RWPE1 (cell line): ENCODE measurements around the gene ZNF281.

Experiments
- CTCF ChIA-PET: fragments of 350-600 bp; sonication (Branson Sonifier 250); formaldehyde crosslinking; extraction: SDS; loops from one replicate; lab custom pipeline; 2021; lab: Yijun Ruan, JAX
- POLR2A ChIA-PET: fragments of 400-600 bp; formaldehyde crosslinking; extraction: SDS; loops from one replicate; lab custom pipeline; 2020; ENCODE audit warnings: antibody characterized with exemption; ENCODE audit not compliant: low non-redundant PET; lab: Yijun Ruan, JAX
- DNase-seq: peaks from one replicate; pipeline ENCODE4 v3.0.0; 2012; ENCODE audit warnings: low spot score
- H3K27ac ChIP-seq: fragments of 450-650 bp; 2 replicates; pipeline ENCODE4 v1.5.1; 2017
- CTCF ChIP-seq: fragments of 450-650 bp; conservative IDR thresholded peaks from 2 replicates; pipeline ENCODE4 v1.5.1; 2017; ENCODE audit warnings: low read depth, mild to moderate bottlenecking

Gene ZNF281

DNA sequence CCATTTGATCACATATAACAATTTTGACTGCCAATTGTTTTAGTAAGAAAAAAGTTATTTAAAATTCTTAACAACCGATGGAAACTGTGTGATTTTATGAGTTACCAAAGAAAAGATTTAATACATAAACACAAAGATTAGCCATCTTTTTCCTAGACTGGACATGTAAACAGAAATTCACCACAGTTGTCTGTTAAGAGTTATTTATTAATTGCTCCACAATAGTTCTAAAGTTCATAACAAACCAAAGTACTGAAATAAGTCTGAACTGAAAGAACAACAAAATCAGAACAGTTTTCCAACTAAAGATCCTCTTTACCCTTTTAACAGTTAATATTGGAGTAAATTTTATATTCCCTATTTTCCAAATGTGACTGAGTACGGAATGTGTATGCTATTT, 8.6 kb downstream of the ZNF281 start:
- H3K27ac ChIP-seq: no peak overlapping the region
- CTCF ChIA-PET: no interaction called here
- POLR2A ChIA-PET: no interaction called here
- DNase-seq: no peak
- no peak for TF ChIP-seq CTCF

DNA sequence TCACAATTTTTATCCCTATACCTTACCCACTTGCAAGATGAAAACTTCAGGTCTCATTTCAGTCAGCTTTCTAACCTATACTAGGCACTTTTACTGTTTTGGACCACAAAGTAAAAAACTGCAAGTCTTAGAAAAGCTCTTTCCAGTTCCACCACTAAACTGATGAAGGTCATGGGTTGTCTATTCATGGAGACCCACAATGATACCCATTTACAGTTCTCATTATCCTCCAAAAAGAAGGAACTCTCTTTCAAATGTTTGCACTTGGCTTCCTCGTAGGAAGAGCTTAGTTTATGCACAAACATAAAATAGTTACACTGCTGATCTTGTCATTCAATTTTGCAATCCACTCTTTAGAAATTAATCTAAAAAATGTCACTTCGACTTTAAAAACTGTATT, 9.3 kb downstream of the ZNF281 start:
- no peak overlapping the region for H3K27ac ChIP-seq
- no peak for TF ChIP-seq CTCF
- ChIA-PET POLR2A (no interaction called here), CTCF (no interaction called here)
- no peak for DNase-seq

- CTCF ChIA-PET: no interaction called here
- no peak for DNase-seq
- POLR2A ChIA-PET: no interaction called here
Measured at GRCh38 chr1:200399860-200400259, 10.0 kb downstream of the ZNF281 start.

DNA sequence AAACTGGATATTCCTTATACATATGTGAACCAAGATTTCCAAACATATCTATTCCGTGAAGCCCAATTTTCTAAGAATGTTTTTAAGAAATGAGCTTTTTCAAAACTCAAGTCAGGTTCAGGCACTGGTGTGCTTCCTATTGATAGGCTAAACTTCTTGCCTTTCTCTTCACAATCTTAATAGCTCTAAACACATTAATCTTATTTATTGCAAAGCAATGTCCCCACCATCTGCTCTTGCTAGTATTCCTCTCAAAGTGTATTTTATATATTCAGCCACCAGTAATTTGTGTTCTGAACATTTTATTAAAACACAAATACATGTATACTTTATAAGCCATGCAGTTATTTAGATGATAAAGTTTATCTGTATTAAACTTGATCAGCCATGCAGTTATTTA, 11.5 kb downstream of the ZNF281 start:
- TF ChIP-seq CTCF: no peak
- H3K27ac ChIP-seq: no peak overlapping the region
- no peak for DNase-seq
- ChIA-PET POLR2A (interaction anchor here (0.7 kb wide), 1 partner anchor 758 kb away, joined by 10 read pairs; no protein-coding TSS in a partner anchor), CTCF (interaction anchor here (1.7 kb wide), 1 partner anchor 90 kb away, joined by 10 read pairs; no protein-coding TSS in a partner anchor)

More at GRCh38 chr1:200399860-200400259, 10.0 kb downstream of the ZNF281 start:
- no peak for TF ChIP-seq CTCF
- H3K27ac ChIP-seq: no peak overlapping the region

- DNase-seq: no peak
- ChIA-PET CTCF (interaction anchor here (0.7 kb wide), 1 partner anchor 12 kb away, joined by 3 read pairs; no protein-coding TSS in a partner anchor), POLR2A (no interaction called here)
- 0 out of 2 replicates have a peak overlapping the region, but pooled peaks have one; percentile 22 for H3K27ac ChIP-seq
- no peak for TF ChIP-seq CTCF
Measured at GRCh38 chr1:200392625-200393185, 17.1 kb downstream of the ZNF281 start.

GRCh38 chr1:200391747-200392146, 18.1 kb downstream of the ZNF281 start:
- H3K27ac ChIP-seq: no peak overlapping the region
- no peak for TF ChIP-seq CTCF
- ChIA-PET CTCF (no interaction called here), POLR2A (no interaction called here)
- no peak for DNase-seq
